C4-2B (cell line): ENCODE data around the gene CCSER1.
"Not testable (repeated sequence)": the region's sequence is repeated elsewhere in the genome, so short reads cannot be mapped to it uniquely, and the experiment has no call there.

Source experiments
- H3K27ac ChIP-seq: fragments of 450-650 bp; 2 replicates; pipeline ENCODE4 v1.5.1; 2017
- ZFX ChIP-seq: fragments of 450-650 bp; IDR thresholded peaks from 2 replicates; pipeline ENCODE4 v1.6.1; 2017
- TF ChIP-seq, protein P1 (sequence below): fragments of 450-650 bp; conservative IDR thresholded peaks from 2 replicates; pipeline ENCODE4 v1.5.1; 2017; ENCODE audit warnings: mild to moderate bottlenecking

Gene CCSER1

DNA sequence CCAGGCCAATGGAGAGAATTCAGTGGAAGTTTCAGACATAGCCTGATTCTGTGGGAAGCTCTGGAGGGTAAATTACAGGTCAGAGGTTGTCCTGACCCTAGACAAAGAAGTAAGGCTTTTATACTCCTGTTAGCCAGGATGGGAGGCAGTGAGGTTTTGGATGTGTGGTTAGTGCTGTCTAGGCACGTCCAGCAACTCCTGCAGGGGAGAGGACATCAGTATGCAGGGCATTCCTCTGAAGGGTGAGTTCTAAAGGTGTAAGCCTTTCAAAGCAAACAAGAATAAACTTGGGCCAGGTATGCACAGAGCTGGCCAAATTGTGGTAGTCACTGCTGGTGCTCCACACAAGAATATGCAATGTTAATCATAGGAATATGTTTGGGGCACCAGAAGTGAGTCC lies 562.5 kb downstream of the CCSER1 start:
- no peak overlapping the region for H3K27ac ChIP-seq
- no peak for TF ChIP-seq ZFX
- TF ChIP-seq, protein P1, sequence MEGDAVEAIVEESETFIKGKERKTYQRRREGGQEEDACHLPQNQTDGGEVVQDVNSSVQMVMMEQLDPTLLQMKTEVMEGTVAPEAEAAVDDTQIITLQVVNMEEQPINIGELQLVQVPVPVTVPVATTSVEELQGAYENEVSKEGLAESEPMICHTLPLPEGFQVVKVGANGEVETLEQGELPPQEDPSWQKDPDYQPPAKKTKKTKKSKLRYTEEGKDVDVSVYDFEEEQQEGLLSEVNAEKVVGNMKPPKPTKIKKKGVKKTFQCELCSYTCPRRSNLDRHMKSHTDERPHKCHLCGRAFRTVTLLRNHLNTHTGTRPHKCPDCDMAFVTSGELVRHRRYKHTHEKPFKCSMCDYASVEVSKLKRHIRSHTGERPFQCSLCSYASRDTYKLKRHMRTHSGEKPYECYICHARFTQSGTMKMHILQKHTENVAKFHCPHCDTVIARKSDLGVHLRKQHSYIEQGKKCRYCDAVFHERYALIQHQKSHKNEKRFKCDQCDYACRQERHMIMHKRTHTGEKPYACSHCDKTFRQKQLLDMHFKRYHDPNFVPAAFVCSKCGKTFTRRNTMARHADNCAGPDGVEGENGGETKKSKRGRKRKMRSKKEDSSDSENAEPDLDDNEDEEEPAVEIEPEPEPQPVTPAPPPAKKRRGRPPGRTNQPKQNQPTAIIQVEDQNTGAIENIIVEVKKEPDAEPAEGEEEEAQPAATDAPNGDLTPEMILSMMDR, result no peak

DNA sequence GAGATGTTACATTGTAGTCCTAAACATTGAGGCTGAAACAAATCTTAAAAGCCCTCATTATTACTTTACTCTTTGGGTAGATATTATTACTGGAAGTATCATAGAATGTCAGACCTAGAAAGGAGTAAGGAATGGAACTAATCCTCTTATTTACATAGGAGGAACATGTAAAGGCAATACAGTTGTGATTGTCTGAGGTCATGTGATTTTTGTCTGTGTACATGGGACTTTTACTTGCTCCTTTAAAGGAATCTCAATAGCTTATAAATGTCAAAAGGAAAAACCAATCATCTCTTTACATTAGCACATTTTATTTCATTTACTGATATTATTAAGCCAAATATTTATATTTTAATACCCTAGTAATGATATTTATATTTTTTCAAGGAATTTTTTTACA lies 568.2 kb downstream of the CCSER1 start:
- no peak overlapping the region for H3K27ac ChIP-seq
- TF ChIP-seq, protein P1, result no peak
- no peak for TF ChIP-seq ZFX

GRCh38 chr4:90705501-90705900 lies 578.3 kb downstream of the CCSER1 start:
- H3K27ac ChIP-seq, result not testable (repeated sequence)

DNA sequence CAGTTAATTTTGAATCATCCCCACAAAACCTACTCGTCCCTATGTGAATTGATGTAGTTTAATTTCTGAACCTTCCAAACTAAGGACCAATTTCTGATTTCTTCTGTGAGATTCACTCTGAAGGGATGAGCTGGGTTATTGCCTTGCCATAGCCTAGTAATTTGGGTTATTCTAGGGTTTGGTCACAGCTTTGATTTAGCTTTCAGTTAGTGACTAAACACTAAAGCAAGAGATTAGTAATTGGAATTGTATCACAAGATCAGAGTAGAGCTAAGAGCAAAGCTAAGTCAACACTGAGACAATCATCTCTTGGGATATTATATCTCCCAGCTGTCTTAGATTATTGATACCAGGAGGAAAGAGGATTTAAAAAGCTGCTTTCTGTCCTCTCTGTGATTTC lies 588.0 kb downstream of the CCSER1 start:
- no peak overlapping the region for H3K27ac ChIP-seq
- TF ChIP-seq ZFX, result no peak
- TF ChIP-seq, protein P1, result no peak

- TF ChIP-seq ZFX, result no peak
- TF ChIP-seq, protein P1, result no peak
Observed at GRCh38 chr4:90718931-90719330, 591.7 kb downstream of the CCSER1 start.

GRCh38 chr4:90727938-90728337 lies 600.7 kb downstream of the CCSER1 start:
- H3K27ac ChIP-seq, result no peak overlapping the region
- TF ChIP-seq ZFX, result no peak
- TF ChIP-seq, protein P1, result no peak

More at GRCh38 chr4:90718931-90719330, 591.7 kb downstream of the CCSER1 start:
- H3K27ac ChIP-seq, result no peak overlapping the region

DNA sequence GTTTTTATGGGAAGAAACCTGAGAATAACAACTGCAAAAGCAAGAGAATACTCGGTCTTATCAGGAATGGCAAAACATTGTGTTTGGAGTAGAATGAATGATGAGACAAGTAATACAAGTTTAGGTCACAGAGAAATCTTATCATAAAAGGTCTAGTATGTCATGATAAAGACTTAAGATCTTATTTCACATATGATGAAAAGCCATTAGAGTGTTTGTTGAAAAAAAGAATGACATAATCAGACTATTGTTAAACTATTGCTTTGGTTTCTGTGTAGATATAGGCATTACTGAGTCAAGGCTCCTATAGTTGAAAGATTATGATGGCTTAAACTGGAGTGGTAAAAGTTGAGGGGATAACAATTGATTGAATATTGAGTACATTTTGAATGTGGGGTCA lies 603.6 kb downstream of the CCSER1 start:
- no peak overlapping the region for H3K27ac ChIP-seq
- TF ChIP-seq, protein P1, result no peak
- TF ChIP-seq ZFX, result no peak

GRCh38 chr4:90733211-90733610 lies 606.0 kb downstream of the CCSER1 start:
- no peak overlapping the region for H3K27ac ChIP-seq
- TF ChIP-seq, protein P1, result no peak
- TF ChIP-seq ZFX, result no peak
